ENCODE measurements around the gene SUMO3. TPM values are rescaled to one million over a fixed set of nuclear protein-coding genes. Genes with fewer than 3 reads are reported as not detected.
"Not testable (repeated sequence)": the region's sequence is repeated elsewhere in the genome, so short reads cannot be mapped to it uniquely, and the experiment has no call there.

SUMO3 gene
- total RNA-seq, 1 donor from 2014 or later = 46.3 TPM

GRCh38 chr21:44846485-44847260 is 28.8 kb upstream of the SUMO3 start:
- DNase-seq = peak; percentile 27

- no peak for DNase-seq
Observed at GRCh38 chr21:44846224-44846484, 28.3 kb upstream of the SUMO3 start.

- no peak for DNase-seq
Observed at GRCh38 chr21:44845418-44846223, 27.8 kb upstream of the SUMO3 start.

GRCh38 chr21:44844256-44844655 is 26.4 kb upstream of the SUMO3 start:
- DNase-seq = no peak

- no peak for DNase-seq
Observed at GRCh38 chr21:44842721-44843445, 25.0 kb upstream of the SUMO3 start.

- no peak for DNase-seq
Observed at GRCh38 chr21:44842087-44842486, 24.2 kb upstream of the SUMO3 start.

- no peak for DNase-seq
Observed at GRCh38 chr21:44840771-44841170, 22.9 kb upstream of the SUMO3 start.

- no peak for DNase-seq
Observed at GRCh38 chr21:44838951-44839350, 21.1 kb upstream of the SUMO3 start.

- DNase-seq = no peak
Observed at GRCh38 chr21:44838039-44838895, 20.4 kb upstream of the SUMO3 start.

GRCh38 chr21:44837537-44837936 is 19.7 kb upstream of the SUMO3 start:
- DNase-seq = no peak

- no peak for DNase-seq
Observed at GRCh38 chr21:44836666-44837471, 19.0 kb upstream of the SUMO3 start.

GRCh38 chr21:44836349-44836665 is 18.4 kb upstream of the SUMO3 start:
- no peak for DNase-seq

- no peak for DNase-seq
Observed at GRCh38 chr21:44835647-44835973, 17.7 kb upstream of the SUMO3 start.

- DNase-seq = no peak
Observed at GRCh38 chr21:44834951-44835646, 17.2 kb upstream of the SUMO3 start.

GRCh38 chr21:44834231-44834950 is 16.5 kb upstream of the SUMO3 start:
- DNase-seq = no peak

GRCh38 chr21:44833663-44834062 is 15.8 kb upstream of the SUMO3 start:
- no peak for DNase-seq

GRCh38 chr21:44832516-44833255 is 14.8 kb upstream of the SUMO3 start:
- DNase-seq = not testable (repeated sequence)

- no peak for DNase-seq
Observed at GRCh38 chr21:44831227-44831860, 13.5 kb upstream of the SUMO3 start.

- DNase-seq = no peak
Observed at GRCh38 chr21:44829507-44830092, 11.7 kb upstream of the SUMO3 start.

All from occipital lobe (tissue), 2 donors.